ENCODE measurements around the gene MYO3B. TPM values are rescaled to one million over a fixed set of nuclear protein-coding genes. Genes with fewer than 3 reads are reported as not detected.

The MYO3B gene
- total and polyA plus RNA-seq, 2 of the 8 experiments (the other 6 are each of a cell fraction or from before 2014, with no cell fraction given): 0.17 to 0.19 TPM

DNA sequence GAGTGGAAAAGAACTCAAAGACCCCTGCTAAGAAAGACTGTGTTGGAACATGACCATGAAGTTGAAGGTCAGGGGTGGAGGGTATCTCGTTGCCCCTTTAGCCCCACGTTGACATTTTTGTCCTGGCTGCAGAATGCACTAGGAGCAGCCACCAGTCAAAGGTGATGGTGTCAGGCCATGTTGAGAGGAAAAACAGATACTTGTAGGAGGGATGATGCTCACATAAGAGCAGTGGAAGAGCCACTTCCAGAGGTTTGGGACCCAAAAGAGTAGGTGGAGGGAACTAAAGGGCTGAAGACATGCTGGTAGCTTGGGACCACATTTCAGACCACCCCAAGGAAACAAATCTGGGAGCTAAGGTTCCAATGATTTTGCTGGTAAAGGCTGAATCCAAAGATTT, 159.0 kb downstream of the MYO3B start:
- Histone ChIP-seq H2BK5ac (ENCODE audit: low read depth, low read length) (no peak overlapping the region), H3K79me2 (ENCODE audit: control insufficient read depth in 1 of 2, insufficient read depth in 2 of 2, low read length in 2 of 2) (no peaks in the 10 kb centered on the region), H3K36me3 (ENCODE audit: control insufficient read depth in 2 of 4, insufficient read depth in 4 of 4, low read length in 3 of 4) (no peaks in the 10 kb centered on the region), H3K27ac (ENCODE audit: low read depth, low read length) (no peak overlapping the region), H3K9ac (replicated peaks in 1 of 4; ENCODE audit: extremely low read depth in 1 of 4, low read depth in 3 of 4, low read length in 3 of 4) (no peak overlapping the region), H3K79me1 (ENCODE audit: low read depth, low read length) (no peaks in the 10 kb centered on the region), H4K20me1 (replicated peaks in 1 of 2; ENCODE audit: control insufficient read depth in 1 of 2, insufficient read depth in 2 of 2, low read length in 2 of 2) (no peaks in the 10 kb centered on the region), H3K9me3 (ENCODE audit: insufficient read depth in 2 of 2, low read depth in 1 of 2, low read length in 1 of 2) (no peaks in the 10 kb centered on the region), H4K8ac (ENCODE audit: extremely low read depth, insufficient read depth, low read length) (no peak overlapping the region), H3K56ac (replicated peaks; ENCODE audit: insufficient read length, low read depth, low read length) (no peak overlapping the region), H3K18ac (ENCODE audit: extremely low read depth, low read length) (no peak overlapping the region), H3K27me3 (replicated peaks in 1 of 4; ENCODE audit: control insufficient read depth in 3 of 4, extremely low read depth in 1 of 4, insufficient read depth in 3 of 4, low read length in 3 of 4) (no peaks in the 10 kb centered on the region), H2AFZ (ENCODE audit: low read length) (no peak overlapping the region), H3K4ac (replicated peaks; ENCODE audit: insufficient read length, low read depth, low read length) (no peak overlapping the region), H3K14ac (ENCODE audit: insufficient read length) (no peak overlapping the region), H3K4me1 (replicated peaks in 1 of 4; ENCODE audit: control insufficient read depth in 3 of 4, insufficient read depth in 4 of 4, low read length in 3 of 4) (peaks cover 0 to 13% (median 8%) of the 10 kb centered on the region in 4 experiments; a peak in 4 of 7 replicates), H3K4me2 (ENCODE audit: insufficient read depth in 1 of 2, low read depth in 2 of 2, low read length in 2 of 2) (no peak overlapping the region), H4K91ac (replicated peaks; ENCODE audit: insufficient read length, low read length) (no peak overlapping the region), H3K23me2 (ENCODE audit: low read depth, low read length) (no peaks in the 10 kb centered on the region), H3K4me3 (ENCODE audit: extremely low read depth in 1 of 4, insufficient read depth in 2 of 4, low read depth in 3 of 4, low read length in 4 of 4) (no peak overlapping the region), H2AK5ac (ENCODE audit: low read depth, low read length) (no peak overlapping the region), H3K23ac (ENCODE audit: insufficient read length) (no peak overlapping the region), H2BK12ac (ENCODE audit: low read depth, low read length) (no peak overlapping the region), H2BK120ac (replicated peaks; ENCODE audit: low read depth, low read length) (no peak overlapping the region), H2BK20ac (ENCODE audit: low read length) (no peak overlapping the region), H4K5ac (ENCODE audit: insufficient read length, low read depth, low read length) (no peak overlapping the region), H2BK15ac (ENCODE audit: low read length) (no peak overlapping the region)
- TF ChIP-seq NANOG (IDR thresholded peaks at IDR 0.05; ENCODE audit: insufficient read depth, low read depth, low read length, poor library complexity, severe bottlenecking) (no peak), CTBP2 (IDR thresholded peaks at IDR 0.05; ENCODE audit: borderline replicate concordance, insufficient read depth, insufficient read length, low read length) (no peak), CEBPB (IDR thresholded peaks at IDR 0.05; ENCODE audit: low read depth, low read length) (no peak), NRF1 (IDR thresholded peaks at IDR 0.05; ENCODE audit: low read depth, low read length) (no peak), RBBP5 (IDR thresholded peaks at IDR 0.05; ENCODE audit: borderline replicate concordance, low read depth, low read length) (no peak), JUN (IDR thresholded peaks at IDR 0.05; ENCODE audit: low read depth, low read length) (no peak), GTF2F1 (IDR thresholded peaks at IDR 0.05; ENCODE audit: borderline replicate concordance, low read depth, low read length) (no peak), TAF1 (IDR thresholded peaks at IDR 0.05; ENCODE audit: low read depth, low read length) (no peak)
- 73% methylated on average over 2 of the region's 2 CpGs; no CpG with 5 or more reads in 1 of the 2 experiments for WGBS, 2 experiments (ENCODE audit: extremely low coverage in 1 of 2, insufficient coverage in 1 of 2, insufficient read length in 1 of 2, insufficient replicate concordance in 2 of 2, low coverage in 1 of 2, low lambda C conversion rate in 2 of 2, missing lambda C conversion rate in 1 of 2)
- ChIA-PET POLR2A (ENCODE audit: partially characterized antibody) (no interaction called here), CTCF (ENCODE audit: partially characterized antibody) (interaction anchor here (0.8 to 3.6 kb wide), 9 partner anchors 10 to 380 kb away, joined by 3 to 22 read pairs (median 4); no protein-coding TSS in a partner anchor)
- no peak for DNase-seq (ENCODE audit: low read depth in 1 of 2, low spot score in 2 of 2)
- no peak for FAIRE-seq
